A673 (cell line): Measurements from ENCODE around the gene JARID2.

ENCODE experiments used
- EZH2 ChIP-seq: fragments of 200-600 bp; sonication (generic); IDR thresholded peaks from 2 replicates; pipeline ENCODE4 v1.6.1; 2017; ENCODE audit warnings: borderline replicate concordance, low read depth, mild to moderate bottlenecking, mixed read lengths, antibody characterized with exemption, low read length; ENCODE audit not compliant: poor library complexity, severe bottlenecking
- TF ChIP-seq, protein P1 (sequence below): fragments of 300-800, 200-600 bp; sonication (generic); conservative IDR thresholded peaks from 2 replicates; pipeline ENCODE4 v1.5.1; 2017; ENCODE audit warnings: low read depth, mild to moderate bottlenecking, antibody characterized with exemption, low read length, moderate library complexity, mixed read lengths

DNA sequence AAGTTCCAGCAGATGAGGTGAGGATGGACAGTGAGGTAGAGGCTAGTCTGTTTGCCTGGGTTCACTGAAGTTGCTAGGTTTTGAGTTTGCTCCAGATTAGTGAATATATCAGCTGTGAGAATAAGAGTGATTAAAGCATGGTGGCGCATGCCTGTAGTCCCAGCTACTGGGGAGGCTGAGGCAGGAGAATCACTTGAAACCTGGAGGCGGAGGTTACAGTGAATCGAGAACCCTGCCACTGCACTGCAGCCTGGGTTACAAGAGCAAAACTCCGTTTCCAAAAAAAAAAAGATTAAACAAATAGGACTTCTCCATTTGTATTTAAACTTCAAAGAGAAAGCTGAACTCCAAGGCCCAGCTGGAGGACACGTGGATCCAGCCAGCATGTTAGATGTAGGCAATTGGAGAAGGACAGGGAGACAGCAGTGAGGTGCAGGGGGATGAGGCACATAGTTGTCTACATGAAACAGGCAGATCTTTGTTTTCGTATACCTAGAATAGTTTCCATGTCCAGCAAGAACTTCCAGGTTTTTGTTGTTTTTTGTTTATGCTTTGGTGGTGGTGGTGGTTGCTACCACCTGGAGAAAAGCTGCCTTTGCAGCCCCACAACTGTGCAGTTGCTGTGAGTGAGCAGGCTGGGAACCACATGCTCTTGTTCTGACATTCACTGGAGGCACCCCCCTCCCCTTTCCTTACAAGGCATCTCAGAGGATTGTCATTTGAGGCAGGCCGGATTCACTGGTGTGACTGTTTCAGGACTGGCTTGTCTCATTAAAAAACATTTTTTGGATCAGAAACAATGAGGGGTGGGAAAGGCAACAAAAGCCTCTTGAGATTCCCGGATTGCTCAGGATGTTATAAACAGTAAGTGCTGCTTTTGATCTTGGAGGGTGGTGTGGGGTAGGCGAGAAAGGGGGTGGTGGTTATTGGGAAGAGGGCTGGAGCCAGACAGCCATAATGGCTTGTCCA is 72.3 kb downstream of the JARID2 start:
- TF ChIP-seq, protein P1, sequence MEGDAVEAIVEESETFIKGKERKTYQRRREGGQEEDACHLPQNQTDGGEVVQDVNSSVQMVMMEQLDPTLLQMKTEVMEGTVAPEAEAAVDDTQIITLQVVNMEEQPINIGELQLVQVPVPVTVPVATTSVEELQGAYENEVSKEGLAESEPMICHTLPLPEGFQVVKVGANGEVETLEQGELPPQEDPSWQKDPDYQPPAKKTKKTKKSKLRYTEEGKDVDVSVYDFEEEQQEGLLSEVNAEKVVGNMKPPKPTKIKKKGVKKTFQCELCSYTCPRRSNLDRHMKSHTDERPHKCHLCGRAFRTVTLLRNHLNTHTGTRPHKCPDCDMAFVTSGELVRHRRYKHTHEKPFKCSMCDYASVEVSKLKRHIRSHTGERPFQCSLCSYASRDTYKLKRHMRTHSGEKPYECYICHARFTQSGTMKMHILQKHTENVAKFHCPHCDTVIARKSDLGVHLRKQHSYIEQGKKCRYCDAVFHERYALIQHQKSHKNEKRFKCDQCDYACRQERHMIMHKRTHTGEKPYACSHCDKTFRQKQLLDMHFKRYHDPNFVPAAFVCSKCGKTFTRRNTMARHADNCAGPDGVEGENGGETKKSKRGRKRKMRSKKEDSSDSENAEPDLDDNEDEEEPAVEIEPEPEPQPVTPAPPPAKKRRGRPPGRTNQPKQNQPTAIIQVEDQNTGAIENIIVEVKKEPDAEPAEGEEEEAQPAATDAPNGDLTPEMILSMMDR, result no peak
- TF ChIP-seq EZH2, result no peak
